Tibial nerve (tissue), 4 donors: ENCODE measurements around the gene RAB20.

Experiments used
- CTCF ChIP-seq, 5 experiments: fragments of 200-600 bp in 3 of 5; fragments of 450-650 bp in 2 of 5; sonication (generic) in 3 of 5; IDR thresholded peaks; one replicate each; pipeline ENCODE4 v1.5.1; 2016 to 2019; ENCODE audit warnings: antibody characterized with exemption in 5 of 5, mild to moderate bottlenecking in 3 of 5, moderate library complexity in 2 of 5
- EP300 ChIP-seq, 2 donors: sonication (generic); formaldehyde crosslinking; IDR thresholded peaks; one replicate each; pipeline ENCODE4 v1.6.1; 2017; ENCODE audit warnings: antibody characterized with exemption in 2 of 2, mild to moderate bottlenecking in 1 of 2
- POLR2A ChIP-seq, 2 donors: fragments of 450-650 bp; IDR thresholded peaks; one replicate each; pipeline ENCODE4 v1.6.1; 2017; ENCODE audit warnings: antibody characterized with exemption in 2 of 2, mild to moderate bottlenecking in 2 of 2, moderate library complexity in 2 of 2

DNA sequence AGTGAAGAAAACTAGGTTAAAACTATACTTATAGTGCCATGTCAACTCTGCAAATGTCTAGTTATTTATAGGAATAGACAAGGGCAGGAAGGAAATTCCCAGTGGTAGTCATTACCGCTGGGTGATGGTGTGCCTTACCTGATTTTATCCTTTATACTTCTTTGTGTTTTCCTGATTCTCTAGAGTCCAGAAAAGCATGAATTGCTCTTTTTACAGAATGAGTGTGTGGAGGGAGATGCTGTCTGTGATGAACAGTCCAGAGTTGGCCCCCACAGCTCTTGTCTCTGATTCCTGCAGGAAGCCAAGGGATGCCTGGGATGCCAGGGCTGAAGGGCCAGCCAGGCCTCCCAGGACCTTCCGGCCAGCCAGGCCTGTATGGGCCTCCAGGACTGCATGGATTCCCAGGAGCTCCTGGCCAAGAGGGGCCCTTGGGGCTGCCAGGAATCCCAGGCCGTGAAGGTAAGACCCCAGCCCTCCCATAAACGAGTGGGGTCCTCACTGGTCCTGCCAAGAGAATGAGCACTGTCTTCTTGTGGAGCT lies 83.7 kb downstream of the RAB20 start:
- TF ChIP-seq CTCF (IDR thresholded peaks at IDR 0.05) (no peak), POLR2A (IDR thresholded peaks at IDR 0.05) (no peak), EP300 (IDR thresholded peaks at IDR 0.05) (no peak)
